HepG2 (cell line): ENCODE measurements around the gene SAP25.
A peak's percentile ranks its signal among the peaks of the same experiment; 100 is the strongest.

ENCODE experiments used
- EEA1 ChIP-seq: sonication (generic); formaldehyde crosslinking; IDR thresholded peaks from 2 replicates; pipeline ENCODE4 v1.5.1; 2020; ENCODE audit warnings: mild to moderate bottlenecking, missing genetic modification reagents, borderline replicate concordance
- JDP2 ChIP-seq: sonication (generic); formaldehyde crosslinking; IDR thresholded peaks from 2 replicates; pipeline ENCODE4 v1.8.1; 2022; ENCODE audit warnings: missing genetic modification reagents, borderline replicate concordance
- NFRKB ChIP-seq: fragments of 450-650 bp; IDR thresholded peaks from 2 replicates; pipeline ENCODE4 v1.6.1; 2017
- ZNF747 ChIP-seq: sonication (generic); formaldehyde crosslinking; IDR thresholded peaks from 2 replicates; pipeline ENCODE4 v1.8.1; 2023; ENCODE audit warnings: missing genetic modification reagents, mild to moderate bottlenecking, borderline replicate concordance
- TF ChIP-seq, protein P1 (sequence below): sonication (generic); formaldehyde crosslinking; IDR thresholded peaks from 2 replicates; pipeline ENCODE4 v1.5.0; 2020; ENCODE audit warnings: mild to moderate bottlenecking, missing genetic modification reagents, moderate library complexity
- TF ChIP-seq, protein P2 (sequence below): sonication (generic); formaldehyde crosslinking; IDR thresholded peaks from 2 replicates; pipeline ENCODE4 v1.5.1; 2020; ENCODE audit warnings: missing genetic modification reagents, mild to moderate bottlenecking, borderline replicate concordance

- TF ChIP-seq, protein P1, sequence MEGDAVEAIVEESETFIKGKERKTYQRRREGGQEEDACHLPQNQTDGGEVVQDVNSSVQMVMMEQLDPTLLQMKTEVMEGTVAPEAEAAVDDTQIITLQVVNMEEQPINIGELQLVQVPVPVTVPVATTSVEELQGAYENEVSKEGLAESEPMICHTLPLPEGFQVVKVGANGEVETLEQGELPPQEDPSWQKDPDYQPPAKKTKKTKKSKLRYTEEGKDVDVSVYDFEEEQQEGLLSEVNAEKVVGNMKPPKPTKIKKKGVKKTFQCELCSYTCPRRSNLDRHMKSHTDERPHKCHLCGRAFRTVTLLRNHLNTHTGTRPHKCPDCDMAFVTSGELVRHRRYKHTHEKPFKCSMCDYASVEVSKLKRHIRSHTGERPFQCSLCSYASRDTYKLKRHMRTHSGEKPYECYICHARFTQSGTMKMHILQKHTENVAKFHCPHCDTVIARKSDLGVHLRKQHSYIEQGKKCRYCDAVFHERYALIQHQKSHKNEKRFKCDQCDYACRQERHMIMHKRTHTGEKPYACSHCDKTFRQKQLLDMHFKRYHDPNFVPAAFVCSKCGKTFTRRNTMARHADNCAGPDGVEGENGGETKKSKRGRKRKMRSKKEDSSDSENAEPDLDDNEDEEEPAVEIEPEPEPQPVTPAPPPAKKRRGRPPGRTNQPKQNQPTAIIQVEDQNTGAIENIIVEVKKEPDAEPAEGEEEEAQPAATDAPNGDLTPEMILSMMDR (CRISPR knock-in tag): peak; percentile 64
- TF ChIP-seq NFRKB: no peak
- no peak for TF ChIP-seq EEA1
- TF ChIP-seq, protein P2, sequence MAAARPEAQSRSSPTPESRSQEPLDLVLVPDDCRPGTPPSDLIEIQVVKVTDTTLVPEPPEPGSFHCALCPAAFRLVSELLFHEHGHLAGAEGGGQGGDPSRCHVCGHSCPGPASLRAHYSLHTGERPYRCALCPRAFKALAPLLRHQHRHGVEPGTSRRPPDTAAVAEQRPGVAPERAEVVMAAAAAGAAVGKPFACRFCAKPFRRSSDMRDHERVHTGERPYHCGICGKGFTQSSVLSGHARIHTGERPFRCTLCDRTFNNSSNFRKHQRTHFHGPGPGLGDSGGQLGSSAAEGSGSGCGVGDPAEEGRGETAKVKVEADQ (CRISPR knock-in tag): no peak
- TF ChIP-seq JDP2: no peak
- no peak for TF ChIP-seq ZNF747 (CRISPR knock-in tag)
These were observed 26.4 kb upstream of the SAP25 start for GRCh38 chr7:100599911-100600729.
